GM12878 (cell line): ENCODE results near the gene GLRX5. TPM values are rescaled to one million over a fixed set of nuclear protein-coding genes. Genes with fewer than 3 reads are reported as not detected.
A peak's percentile ranks its signal among the peaks of the same experiment; 100 is the strongest.

Source experiments
- ATAC-seq: fragments of 200-7000 bp; cut with Tn5 transposase; 3 replicates; pipeline ENCODE4 v1.9.1; 2020; ENCODE audit warnings: mild to moderate bottlenecking, moderate library complexity
- BruUV-seq: library from RNA; stranded (reverse); fragments of 400-500 nt; replicated peaks from 2 replicates; lab custom pipeline; 2021; lab: Mats Ljungman, UMichigan
- CTCF ChIA-PET: fragments of 300-600 bp; sonication (Branson Sonifier 250); formaldehyde crosslinking; extraction: SDS; loops from one replicate; lab custom pipeline; 2021; ENCODE audit warnings: inconsistent platforms; lab: Yijun Ruan, JAX
- POLR2A ChIA-PET: fragments of 350-600 bp; formaldehyde crosslinking; extraction: SDS; loops from one replicate; lab custom pipeline; 2021; ENCODE audit warnings: inconsistent platforms; lab: Charles Lee
- RAD21 ChIA-PET: fragments of 300-600 bp; sonication (Branson Sonifier 250); formaldehyde crosslinking; loops from one replicate; lab custom pipeline; 2023; ENCODE audit warnings: antibody characterized with exemption; ENCODE audit not compliant: unreplicated experiment; lab: Charles Lee
- SMC1A ChIA-PET: fragments of 300-600 bp; sonication (Branson Sonifier 250); formaldehyde crosslinking; loops from one replicate; lab custom pipeline; 2023; ENCODE audit not compliant: unreplicated experiment, uncharacterized antibody; lab: Charles Lee
- DNase-seq: peaks from one replicate; pipeline ENCODE4 v3.0.0-alpha.2; 2011; ENCODE audit warnings: low read depth, low spot score
- FAIRE-seq: peaks from 3 replicates; lab custom pipeline; 2011; peaks lifted over from hg19 to GRCh38; lab: Jason Lieb, UNC
- H2AFZ ChIP-seq: 2 replicates; pipeline ENCODE4 v1.6.0; 2011; ENCODE audit warnings: low read depth, low read length, control low read depth; ENCODE audit not compliant: control insufficient read depth
- H3K27ac ChIP-seq: 2 replicates; pipeline ENCODE4 v1.5.1; 2011; ENCODE audit warnings: control low read depth; ENCODE audit not compliant: control insufficient read depth, insufficient read depth
- H3K27me3 ChIP-seq, 2 experiments: replicated peaks in 1 of 2; 2 replicates each; pipeline versions ENCODE4 v1.6.0 to v1.6.1; 2011; ENCODE audit warnings: low read length in 1 of 2; ENCODE audit not compliant: control insufficient read depth in 2 of 2, insufficient read depth in 2 of 2
- H3K36me3 ChIP-seq, 2 experiments: 2 replicates each; pipeline ENCODE4 v1.5.1; 2011; ENCODE audit warnings: low read length in 1 of 2; ENCODE audit not compliant: control insufficient read depth in 2 of 2, insufficient read depth in 2 of 2
- H3K4me1 ChIP-seq: 2 replicates; pipeline ENCODE4 v1.6.1; 2011; ENCODE audit warnings: mild to moderate bottlenecking, low read length, moderate library complexity, mixed read lengths; ENCODE audit not compliant: control insufficient read depth, insufficient read depth
- H3K4me2 ChIP-seq: 2 replicates; pipeline ENCODE4 v1.6.0; 2011; ENCODE audit warnings: control low read depth; ENCODE audit not compliant: control insufficient read depth, insufficient read depth
- H3K4me3 ChIP-seq: fragments of 200-600 bp; sonication (generic); 2 replicates; pipeline ENCODE4 v1.5.1; 2016
- H3K79me2 ChIP-seq: 2 replicates; pipeline ENCODE4 v1.6.0; 2011; ENCODE audit warnings: low read length; ENCODE audit not compliant: control insufficient read depth, insufficient read depth
- H3K9ac ChIP-seq: 2 replicates; pipeline ENCODE4 v1.8.0; 2011; ENCODE audit warnings: low read length, control low read depth, mixed read lengths; ENCODE audit not compliant: control insufficient read depth, insufficient read depth
- H3K9me3 ChIP-seq: replicated peaks from 3 replicates; pipeline ENCODE4 v1.5.1; 2011; ENCODE audit warnings: mild to moderate bottlenecking, low read length; ENCODE audit not compliant: control insufficient read depth, insufficient read depth
- H4K20me1 ChIP-seq: 2 replicates; pipeline ENCODE4 v1.6.0; 2011; ENCODE audit not compliant: control insufficient read depth, insufficient read depth
- CTCF ChIP-seq, 3 experiments: IDR thresholded peaks in 2 of 3; conservative IDR thresholded peaks in 1 of 3; 2 replicates each; pipeline ENCODE4 v1.5.1; 2011; ENCODE audit warnings: low read depth in 3 of 3, low read length in 3 of 3, mild to moderate bottlenecking in 3 of 3, control low read depth in 2 of 3, moderate library complexity in 2 of 3, inconsistent platforms in 1 of 3, mixed read lengths in 1 of 3; ENCODE audit not compliant: control insufficient read depth in 2 of 3, insufficient read depth in 1 of 3; ENCODE audit errors: extremely low read depth in 1 of 3
- E2F4 ChIP-seq: IDR thresholded peaks from 2 replicates; pipeline ENCODE4 v1.6.1; 2012; ENCODE audit warnings: low read depth, low read length, improper control_type of control experiment
- IKZF1 ChIP-seq: fragments of 450-650 bp; conservative IDR thresholded peaks from 2 replicates; pipeline ENCODE4 v1.6.1; 2017; ENCODE audit warnings: antibody characterized with exemption, mild to moderate bottlenecking
- IKZF2 ChIP-seq, 2 experiments: fragments of 450-650 bp; IDR thresholded peaks; 2 replicates each; pipeline ENCODE4 v1.6.1; 2017; ENCODE audit warnings: mild to moderate bottlenecking in 2 of 2, moderate library complexity in 2 of 2
- IRF4 ChIP-seq: IDR thresholded peaks from 2 replicates; pipeline ENCODE4 v1.6.1; 2011; ENCODE audit warnings: low read depth, low read length
- MTA2 ChIP-seq: fragments of 450-650 bp; IDR thresholded peaks from 2 replicates; pipeline ENCODE4 v1.6.1; 2016; ENCODE audit warnings: low read depth, mild to moderate bottlenecking, moderate library complexity
- POLR2AphosphoS2 ChIP-seq: IDR thresholded peaks from 2 replicates; pipeline ENCODE4 v1.6.1; 2011; ENCODE audit warnings: low read depth, mild to moderate bottlenecking, low read length, improper control_type of control experiment, moderate library complexity
- RELB ChIP-seq: fragments of 450-650 bp; IDR thresholded peaks from 2 replicates; pipeline ENCODE4 v1.6.1; 2017; ENCODE audit warnings: low read depth, mild to moderate bottlenecking, moderate library complexity
- RUNX3 ChIP-seq: IDR thresholded peaks from 2 replicates; pipeline ENCODE4 v1.6.1; 2012; ENCODE audit warnings: low read length, inconsistent platforms
- ZBTB11 ChIP-seq: fragments of 450-650 bp; formaldehyde crosslinking; IDR thresholded peaks from 2 replicates; pipeline ENCODE4 v1.5.0; 2022; ENCODE audit warnings: mild to moderate bottlenecking, missing genetic modification characterization
- ZNF217 ChIP-seq: fragments of 450-650 bp; IDR thresholded peaks from 2 replicates; pipeline ENCODE4 v1.6.1; 2017; ENCODE audit warnings: antibody characterized with exemption, mild to moderate bottlenecking
- ZNF384 ChIP-seq: IDR thresholded peaks from 2 replicates; pipeline ENCODE4 v1.6.1; 2012; ENCODE audit warnings: low read depth, mild to moderate bottlenecking, low read length, improper control_type of control experiment, borderline replicate concordance
- WGBS: methylation state at CpG from one replicate; pipeline ENCODE4 v1.1.6; 2016; ENCODE audit warnings: low lambda C conversion rate; ENCODE audit not compliant: insufficient replicate concordance, insufficient coverage; ENCODE audit errors: missing lambda C conversion rate; 5-methylcytosine and 5-hydroxymethylcytosine counted together
- in situ Hi-C: fragments of 300-500 bp; cut with MboI; formaldehyde crosslinking; loops from 9 replicates; pipeline ENCODE4 v1.14.3; 2018; ENCODE audit warnings: mixed read lengths
- intact Hi-C: fragments of 100-400 bp; cut with micrococcal nuclease; formaldehyde crosslinking; loops from one replicate; pipeline ENCODE4 v1.14.2; 2022; ENCODE audit not compliant: unreplicated experiment
- polyA plus RNA-seq, 11 experiments: library from polyadenylated mRNA; depleted of rRNA in 4 of 11; unstranded in 6 of 11; stranded (reverse) in 5 of 11; fragments of >200 nt; fragmentation: Nextera tagmentation in 4 of 11; fragmentation: Illumina TruSeq in 1 of 11; extraction: Ambion mirVana in 4 of 11; extraction: Trizol in 1 of 11; gene quantifications; 1 replicate in 1 of 11; 2 replicates in 10 of 11; pipeline versions ENCODE4 v1.2.1 to v1.2.3, GENCODE V29; 2011 to 2016; ENCODE audit warnings: inconsistent platforms in 2 of 11, missing spikeins in 2 of 11, low read depth in 1 of 11
- total RNA-seq, 4 experiments: library from RNA; depleted of rRNA in 3 of 4; stranded (reverse); fragments of >200 nt in 3 of 4; fragmentation: Illumina TruSeq in 1 of 4; extraction: Trizol in 1 of 4; gene quantifications; 2 replicates each; pipeline versions ENCODE4 v1.2.1 to v1.2.3, GENCODE V29; 2013 to 2021

The GLRX5 gene
- total and polyA plus RNA-seq, 10 of the 15 experiments (the other 5 are each of a cell fraction or from before 2014, with no cell fraction given): 12.8 to 139 (median 55.4) TPM

GRCh38 chr14:95518045-95518751 lies 16.7 kb upstream of the GLRX5 start (continued):
- TF ChIP-seq ZBTB11 (no peak), IKZF1 (peak; percentile 54)

DNA sequence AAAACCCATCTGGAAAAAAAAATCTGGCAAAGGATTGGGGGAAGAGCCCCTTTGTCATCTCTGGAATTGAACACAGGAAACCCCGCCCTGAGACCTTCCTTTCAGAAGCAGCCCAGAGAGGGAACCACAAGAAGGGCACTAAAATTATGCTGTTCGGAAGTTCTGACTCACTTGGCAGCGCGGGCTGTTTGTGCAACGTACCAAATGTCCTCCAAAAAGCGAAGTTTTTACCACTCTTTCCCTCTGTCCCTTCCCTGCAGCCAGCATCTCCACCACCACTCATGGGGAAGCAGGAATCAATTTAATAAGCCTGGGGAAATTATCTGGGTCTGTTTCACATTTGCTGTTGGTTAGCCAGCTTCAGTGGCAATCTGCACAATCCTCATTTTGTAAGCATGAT lies 15.2 kb upstream of the GLRX5 start:
- BruUV-seq: no TSS peak
- no peaks in the 10 kb centered on the region for H3K27me3 ChIP-seq
- ATAC-seq (peak; percentile 34), FAIRE-seq (peak; percentile 83), DNase-seq (no peak)
- H3K27ac ChIP-seq: peak overlapping the region; percentile 80
- CTCF ChIA-PET: interaction anchor here (1.0 to 18.0 kb wide), 11 partner anchors 10 to 94 kb away, joined by 3 to 525 read pairs (median 5); partner anchors contain the start of gene GLRX5
- intact Hi-C loops: no loop called here
- 0% methylated on average over 6 of the region's 6 CpGs for WGBS
- peak overlapping the region; percentile 98 for H3K4me2 ChIP-seq
- SMC1A ChIA-PET: interaction anchor here (0.8 to 7.3 kb wide), 13 partner anchors 8 to 85 kb away, joined by 3 to 107 read pairs (median 7); no protein-coding TSS in a partner anchor
- peak overlapping the region; percentile 53 for H3K9ac ChIP-seq
- H3K79me2 ChIP-seq: peaks cover 19% of the 10 kb centered on the region
- POLR2A ChIA-PET: interaction anchor here (1.0 to 11.3 kb wide), 3 partner anchors 14 to 67 kb away, joined by 4 to 276 read pairs (median 8); no protein-coding TSS in a partner anchor
- H2AFZ ChIP-seq: peak overlapping the region; percentile 87
- peak overlapping the region; percentile 53 for H3K4me3 ChIP-seq
- H3K4me1 ChIP-seq: peaks cover 45% of the 10 kb centered on the region
- no peaks in the 10 kb centered on the region for H3K9me3 ChIP-seq
- in situ Hi-C loops: loop anchor here (10.0 kb wide), 1 partner anchor 1545 kb away; the partner anchor contains the start of gene ASB2
- no peaks in the 10 kb centered on the region for H3K36me3 ChIP-seq
- H4K20me1 ChIP-seq: no peaks in the 10 kb centered on the region
- RAD21 ChIA-PET: interaction anchor here (1.2 to 2.7 kb wide), 7 partner anchors 8 to 79 kb away, joined by 3 to 22 read pairs (median 4); no protein-coding TSS in a partner anchor
- TF ChIP-seq IKZF2 (IDR thresholded peaks at IDR 0.05) (peak in 1 of 2 experiments; percentile 46; a peak in 2 of 4 replicates), POLR2AphosphoS2 (no peak), MTA2 (peak; percentile 22; the same call in 1 of the 2 replicates), ZNF217 (no peak), RELB (0 out of 2 replicates have a peak, but pooled peaks have one; percentile 47), CTCF (IDR thresholded peaks at IDR 0.05 in 2 of 3, conservative IDR thresholded peaks at IDR 0.05 in 1 of 3; ENCODE audit: control insufficient read depth in 2 of 3, extremely low read depth in 1 of 3, insufficient read depth in 1 of 3, low read depth in 3 of 3, low read length in 3 of 3) (no peak), IRF4 (peak; percentile 60; the same call in 1 of the 2 replicates), RUNX3 (peak; percentile 89), E2F4 (0 out of 2 replicates have a peak, but pooled peaks have one; percentile 19), ZNF384 (no peak)
